ENCODE results near the gene ZNHIT2.
"Not testable (repeated sequence)": the region's sequence is repeated elsewhere in the genome, so short reads cannot be mapped to it uniquely, and the experiment has no call there.

Gene ZNHIT2

GRCh38 chr11:65117206-65118096, at the start of gene ZNHIT2:
Gene ZNHIT2 (minus strand): TSS chr11:65117701. CDS start chr11:65117653, 48 bp downstream.
- peak; percentile 100 for DNase-seq (ENCODE audit: low read depth)

- DNase-seq (ENCODE audit: low read depth) = no peak
Observed at GRCh38 chr11:65166893-65167292, 49.4 kb upstream of the ZNHIT2 start.

- no peak for DNase-seq (ENCODE audit: low read depth)
Observed at GRCh38 chr11:65165410-65166317, 48.2 kb upstream of the ZNHIT2 start.

GRCh38 chr11:65163684-65164083, 46.2 kb upstream of the ZNHIT2 start:
- no peak for DNase-seq (ENCODE audit: low read depth)

GRCh38 chr11:65160643-65161042, 43.1 kb upstream of the ZNHIT2 start:
- DNase-seq (ENCODE audit: low read depth) = no peak

- no peak for DNase-seq (ENCODE audit: low read depth)
Observed at GRCh38 chr11:65159012-65159411, 41.5 kb upstream of the ZNHIT2 start.

- no peak for DNase-seq (ENCODE audit: low read depth)
Observed at GRCh38 chr11:65157336-65157735, 39.8 kb upstream of the ZNHIT2 start.

GRCh38 chr11:65156926-65157325, 39.4 kb upstream of the ZNHIT2 start:
- no peak for DNase-seq (ENCODE audit: low read depth)

- no peak for DNase-seq (ENCODE audit: low read depth)
Observed at GRCh38 chr11:65156256-65156655, 38.8 kb upstream of the ZNHIT2 start.

- no peak for DNase-seq (ENCODE audit: low read depth)
Observed at GRCh38 chr11:65152122-65152521, 34.6 kb upstream of the ZNHIT2 start.

GRCh38 chr11:65151331-65151899, 33.9 kb upstream of the ZNHIT2 start:
- DNase-seq (ENCODE audit: low read depth) = no peak

- DNase-seq (ENCODE audit: low read depth) = no peak
Observed at GRCh38 chr11:65150509-65151299, 33.2 kb upstream of the ZNHIT2 start.

GRCh38 chr11:65150131-65150508, 32.6 kb upstream of the ZNHIT2 start:
- DNase-seq (ENCODE audit: low read depth) = not testable (repeated sequence)

- no peak for DNase-seq (ENCODE audit: low read depth)
Observed at GRCh38 chr11:65148657-65149056, 31.2 kb upstream of the ZNHIT2 start.

GRCh38 chr11:65147352-65148075, 30.0 kb upstream of the ZNHIT2 start:
- no peak for DNase-seq (ENCODE audit: low read depth)

- DNase-seq (ENCODE audit: low read depth) = no peak
Observed at GRCh38 chr11:65141896-65142494, 24.5 kb upstream of the ZNHIT2 start.

GRCh38 chr11:65136515-65137096, 19.1 kb upstream of the ZNHIT2 start:
- no peak for DNase-seq (ENCODE audit: low read depth)

- DNase-seq (ENCODE audit: low read depth) = no peak
Observed at GRCh38 chr11:65135633-65136145, 18.2 kb upstream of the ZNHIT2 start.

- DNase-seq (ENCODE audit: low read depth) = peak; percentile 69
Observed at GRCh38 chr11:65134952-65135632, 17.6 kb upstream of the ZNHIT2 start.

Data from stimulated activated CD8-positive, alpha-beta memory T cell treated with anti-CD3 and anti-CD28 coated beads, Interleukin-12 subunit alpha, Interleukin-12 subunit beta, amount 100 ng/mL, for 4 hours (primary cell).